Transverse colon (tissue), 4 donors: Measurements from ENCODE around the gene IGF2BP3. TPM values are rescaled to one million over a fixed set of nuclear protein-coding genes. Genes with fewer than 3 reads are reported as not detected.
"Not testable (repeated sequence)": the region's sequence is repeated elsewhere in the genome, so short reads cannot be mapped to it uniquely, and the experiment has no call there.

Source experiments
- DNase-seq: peaks from one replicate; pipeline ENCODE4 v3.0.0-alpha.2; 2019
- H3K27ac ChIP-seq, 4 donors: fragments of 200-600 bp; sonication (generic); 2 replicates each; pipeline ENCODE4 v1.5.1; 2016 to 2018; ENCODE audit warnings: inconsistent platforms in 4 of 4
- H3K27me3 ChIP-seq: fragments of 200-600 bp; sonication (generic); 2 replicates; pipeline ENCODE4 v1.5.1; 2017; ENCODE audit warnings: inconsistent platforms
- H3K36me3 ChIP-seq, 4 donors: fragments of 200-600 bp; sonication (generic); 2 replicates each; pipeline ENCODE4 v1.5.1; 2017 to 2019; ENCODE audit warnings: inconsistent platforms in 4 of 4
- H3K4me1 ChIP-seq, 4 donors: fragments of 200-600 bp; sonication (generic); 2 replicates each; pipeline ENCODE4 v1.5.1; 2017 to 2020; ENCODE audit warnings: inconsistent platforms in 4 of 4
- H3K4me3 ChIP-seq, 4 donors: fragments of 200-600 bp; sonication (generic); 1 replicate in 1 of 4; 2 replicates in 3 of 4; pipeline versions ENCODE4 v1.5.1 to v1.6.1; 2017 to 2019; ENCODE audit warnings: inconsistent platforms in 4 of 4
- H3K9me3 ChIP-seq, 2 donors: fragments of 200-600 bp; sonication (generic); 2 replicates each; pipeline ENCODE4 v1.5.1; 2017 to 2019; ENCODE audit warnings: inconsistent platforms in 2 of 2
- CTCF ChIP-seq, 5 experiments: fragments of 200-600 bp in 3 of 5; fragments of 450-650 bp in 2 of 5; sonication (generic) in 3 of 5; IDR thresholded peaks; 1 replicate in 2 of 5; 2 replicates in 3 of 5; pipeline ENCODE4 v1.5.1; 2016 to 2017; ENCODE audit warnings: antibody characterized with exemption in 5 of 5, inconsistent platforms in 3 of 5, mild to moderate bottlenecking in 2 of 5, moderate library complexity in 1 of 5
- EP300 ChIP-seq: sonication (generic); formaldehyde crosslinking; IDR thresholded peaks from one replicate; pipeline ENCODE4 v1.6.1; 2017; ENCODE audit warnings: antibody characterized with exemption, low read depth
- POLR2A ChIP-seq: fragments of 450-650 bp; IDR thresholded peaks from one replicate; pipeline ENCODE4 v1.6.1; 2016; ENCODE audit warnings: antibody characterized with exemption, mild to moderate bottlenecking, moderate library complexity
- POLR2AphosphoS5 ChIP-seq, 3 donors: sonication (generic); formaldehyde crosslinking; IDR thresholded peaks; one replicate each; pipeline ENCODE4 v1.6.1; 2016; ENCODE audit warnings: antibody characterized with exemption in 3 of 3
- WGBS, 2 donors: methylation state at CpG; one replicate each; pipeline ENCODE4 v1.1.5; 2018; ENCODE audit warnings: low coverage in 1 of 2; 5-methylcytosine and 5-hydroxymethylcytosine counted together
- in situ Hi-C, 4 donors: fragments of 200-750 bp; cut with MboI; loops; one replicate each; pipeline versions ENCODE4 v1.15.0 to v1.15.1; 2017; ENCODE audit warnings: low sequenced_read_pairs in 3 of 4, low pct_ligation_motif_present in 1 of 4, low pct_unique_long_range_greater_than_20kb in 1 of 4
- intact Hi-C: fragments of 100-400 bp; cut with DNase I; formaldehyde crosslinking; loops from one replicate; pipeline ENCODE4 v1.15.1; 2023; ENCODE audit warnings: low total_unique reads
- total RNA-seq, 4 donors: library from RNA; depleted of rRNA; stranded (reverse); fragments of >200 nt; gene quantifications; one replicate each; pipeline ENCODE4 v1.1.0, GENCODE V29; 2016

Gene IGF2BP3
- total RNA-seq: under 1 TPM in 2 of 4 donors, not detected in 2; 0.41 to 0.64 TPM

- Histone ChIP-seq H3K4me1 (peaks cover 34 to 57% (median 54%) of the 10 kb centered on the region in 4 donors), H3K4me3 (peak within 1 kb of the TSS in 3 of 4 donors; percentile 5 to 44 (median 28))
- DNase-seq: peak; percentile 24
Measured at GRCh38 chr7:23470330-23471105, at the start of gene IGF2BP3. Gene IGF2BP3 (minus strand): TSS chr7:23470491. CDS start chr7:23470110, 381 bp downstream.

DNA sequence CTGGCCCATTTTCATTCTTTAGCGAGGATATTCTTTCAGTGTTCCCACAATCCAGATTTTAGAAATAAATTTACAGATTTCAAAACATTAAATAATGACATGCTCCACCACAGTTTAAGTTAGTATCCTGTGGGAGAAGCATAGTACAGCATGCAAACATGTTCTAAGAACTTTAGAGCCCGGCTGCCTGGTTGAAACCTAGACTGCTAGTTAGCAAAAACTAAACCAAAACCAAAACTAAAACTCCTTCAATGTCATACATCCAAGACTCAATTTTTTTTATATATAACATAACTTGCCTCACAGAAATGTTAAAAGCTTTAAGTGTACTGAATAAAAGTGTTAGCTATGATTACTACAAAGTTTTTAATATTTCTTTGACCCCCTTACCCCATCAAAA is 44.5 kb upstream of the IGF2BP3 start:
- TF ChIP-seq CTCF (IDR thresholded peaks at IDR 0.05) (no peak), EP300 (no peak), POLR2AphosphoS5 (IDR thresholded peaks at IDR 0.05) (no peak), POLR2A (no peak)
- WGBS, 2 donors: 80 to 86% methylated on average over 1 to 2 of the region's 2 CpGs
- H3K27me3 ChIP-seq: no peaks in the 10 kb centered on the region
- H3K4me3 ChIP-seq: no peak overlapping the region
- peaks cover 0 to 79% (median 39%) of the 10 kb centered on the region in 4 donors for H3K36me3 ChIP-seq
- H3K4me1 ChIP-seq: no peaks in the 10 kb centered on the region
- H3K9me3 ChIP-seq: no peaks in the 10 kb centered on the region
- in situ Hi-C loops: no loop called here
- no peak for DNase-seq
- intact Hi-C loops: no loop called here
- no peak overlapping the region for H3K27ac ChIP-seq

More at GRCh38 chr7:23470330-23471105, at the start of gene IGF2BP3:
- in situ Hi-C loops (no loop called here), intact Hi-C loops (no loop called here)
- Histone ChIP-seq H3K36me3 (no peaks in the 10 kb centered on the region), H3K9me3 (no peaks in the 10 kb centered on the region), H3K27me3 (peaks cover 100% of the 10 kb centered on the region), H3K27ac (no peak within 1 kb of the TSS)
- no peak for TF ChIP-seq POLR2AphosphoS5 (IDR thresholded peaks at IDR 0.05)
- no peak for TF ChIP-seq POLR2A
- TF ChIP-seq EP300: no peak
- no peak for TF ChIP-seq CTCF (IDR thresholded peaks at IDR 0.05)
- WGBS, 2 donors: 2 to 3% methylated on average over 23 to 34 of the region's 34 CpGs

GRCh38 chr7:23513746-23514145 is 43.5 kb upstream of the IGF2BP3 start:
- DNase-seq, intact Hi-C loops, H3K4me1 ChIP-seq, in situ Hi-C loops, H3K27ac ChIP-seq, H3K27me3 ChIP-seq, H3K4me3 ChIP-seq, H3K9me3 ChIP-seq: not testable (repeated sequence)
- peaks cover 0 to 83% (median 37%) of the 10 kb centered on the region in 4 donors for H3K36me3 ChIP-seq
- WGBS, 2 donors: 83 to 91% methylated on average over 6 of the region's 6 CpGs

GRCh38 chr7:23494009-23494408 is 23.7 kb upstream of the IGF2BP3 start:
- in situ Hi-C loops (no loop called here), intact Hi-C loops (no loop called here)
- Histone ChIP-seq H3K4me3 (no peak overlapping the region), H3K4me1 (no peaks in the 10 kb centered on the region), H3K36me3 (no peaks in the 10 kb centered on the region), H3K9me3 (no peaks in the 10 kb centered on the region), H3K27me3 (no peaks in the 10 kb centered on the region), H3K27ac (no peak overlapping the region)
- TF ChIP-seq POLR2AphosphoS5 (IDR thresholded peaks at IDR 0.05) (no peak), EP300 (no peak), CTCF (IDR thresholded peaks at IDR 0.05) (no peak), POLR2A (no peak)
- 87% methylated on average over 9 of the region's 9 CpGs; no CpG with 5 or more reads in 1 of the 2 donors for WGBS, 2 donors
- DNase-seq: no peak
